GM18873 (cell line): ENCODE data around the gene SPRY4.
"Not testable (repeated sequence)": the region's sequence is repeated elsewhere in the genome, so short reads cannot be mapped to it uniquely, and the experiment has no call there.

Experiments used
- ATAC-seq: cut with Tn5 transposase; IDR thresholded peaks from one replicate; pipeline ENCODE4 v1.9.1; 2021; ENCODE audit warnings: mild to moderate bottlenecking, moderate library complexity, moderate number of reproducible peaks; ENCODE audit not compliant: unreplicated experiment, low FRiP score

Gene SPRY4

DNA sequence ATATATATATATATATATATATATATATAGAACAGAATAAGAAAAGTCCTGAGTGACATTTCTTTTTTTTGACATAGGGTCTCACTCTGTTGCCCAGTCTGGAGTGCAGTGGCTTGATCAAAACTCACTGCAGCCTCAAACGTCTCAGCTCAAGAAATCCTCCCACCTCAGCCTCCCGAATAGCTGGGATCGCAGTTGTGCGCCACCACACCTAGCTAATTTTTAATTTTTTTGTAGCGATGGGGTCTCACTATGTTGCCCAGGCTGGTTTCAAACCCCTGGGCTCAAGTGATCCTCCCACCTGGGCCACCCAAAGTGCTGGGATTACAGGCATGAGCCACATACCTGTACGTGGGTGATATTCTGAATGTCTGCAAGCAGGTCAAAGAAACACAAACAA lies 48.3 kb downstream of the SPRY4 start:
- no peak for ATAC-seq

DNA sequence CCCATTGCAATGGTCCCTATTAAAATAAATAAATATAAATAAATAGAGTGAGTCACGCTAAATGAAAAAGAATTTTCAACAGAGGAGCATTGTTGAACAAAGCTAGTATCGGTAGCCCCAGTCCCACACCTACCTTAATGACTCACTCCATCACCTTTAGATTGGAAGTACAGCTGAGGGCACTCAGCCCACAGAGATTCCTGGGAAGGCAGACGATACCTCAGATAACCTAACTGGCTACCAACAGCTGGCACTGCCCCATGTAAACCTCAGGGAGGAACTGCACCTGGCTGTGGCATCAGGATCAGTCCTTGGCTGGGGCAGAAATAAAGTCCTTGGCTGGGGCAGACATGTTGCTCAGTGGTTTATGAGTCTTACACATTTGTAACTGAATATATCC lies 49.3 kb downstream of the SPRY4 start:
- no peak for ATAC-seq

- not testable (repeated sequence) for ATAC-seq
Observed at GRCh38 chr5:142272596-142272995, 52.2 kb downstream of the SPRY4 start.

- ATAC-seq = not testable (repeated sequence)
Observed at GRCh38 chr5:142264084-142264483, 60.7 kb downstream of the SPRY4 start.

DNA sequence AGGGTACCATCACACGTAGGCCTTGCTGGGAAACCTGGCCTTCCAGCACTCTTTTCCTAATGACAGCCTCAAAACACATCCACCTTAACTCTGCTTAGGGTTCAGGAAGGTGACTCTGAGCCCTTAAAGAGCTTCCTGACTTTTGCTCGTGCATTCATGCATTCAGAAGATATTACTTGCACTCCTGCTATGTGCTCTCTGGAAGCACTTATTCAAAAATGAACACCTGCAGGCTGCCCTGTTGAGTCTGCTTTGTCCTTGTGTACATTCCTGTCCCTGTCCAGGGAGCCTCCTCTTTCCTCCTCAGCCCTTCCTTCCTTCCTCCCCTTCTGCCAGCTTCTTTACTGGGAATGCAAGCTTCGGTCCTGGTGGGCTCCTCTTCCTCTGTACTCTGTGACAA lies 61.5 kb downstream of the SPRY4 start:
- no peak for ATAC-seq

DNA sequence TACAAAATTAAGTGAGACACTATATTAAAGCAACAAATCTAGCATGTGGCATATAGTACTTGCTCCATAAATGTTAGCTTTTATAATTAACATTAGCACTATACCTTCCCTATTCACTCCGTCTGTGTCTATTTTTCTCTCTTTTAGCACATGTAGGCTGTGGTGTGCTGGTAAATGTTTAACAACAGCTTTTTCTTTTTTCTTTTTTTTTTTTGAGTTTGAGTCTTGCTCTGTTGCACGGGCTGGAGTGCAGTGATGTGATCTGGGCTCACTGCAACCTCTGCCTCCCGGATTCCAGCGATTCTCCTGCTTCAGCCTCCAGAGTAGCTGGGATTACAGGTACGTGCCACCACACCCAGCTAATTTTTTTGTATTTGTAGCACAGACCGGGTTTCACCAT lies 62.1 kb downstream of the SPRY4 start:
- no peak for ATAC-seq
